GM19467 (cell line): ENCODE data around the gene TMPRSS13.
"Not testable (repeated sequence)": the region's sequence is repeated elsewhere in the genome, so short reads cannot be mapped to it uniquely, and the experiment has no call there.

ENCODE experiments used
- ATAC-seq: cut with Tn5 transposase; IDR thresholded peaks from one replicate; pipeline ENCODE4 v1.9.1; 2021; ENCODE audit warnings: mild to moderate bottlenecking, moderate library complexity; ENCODE audit not compliant: unreplicated experiment

The TMPRSS13 gene

DNA sequence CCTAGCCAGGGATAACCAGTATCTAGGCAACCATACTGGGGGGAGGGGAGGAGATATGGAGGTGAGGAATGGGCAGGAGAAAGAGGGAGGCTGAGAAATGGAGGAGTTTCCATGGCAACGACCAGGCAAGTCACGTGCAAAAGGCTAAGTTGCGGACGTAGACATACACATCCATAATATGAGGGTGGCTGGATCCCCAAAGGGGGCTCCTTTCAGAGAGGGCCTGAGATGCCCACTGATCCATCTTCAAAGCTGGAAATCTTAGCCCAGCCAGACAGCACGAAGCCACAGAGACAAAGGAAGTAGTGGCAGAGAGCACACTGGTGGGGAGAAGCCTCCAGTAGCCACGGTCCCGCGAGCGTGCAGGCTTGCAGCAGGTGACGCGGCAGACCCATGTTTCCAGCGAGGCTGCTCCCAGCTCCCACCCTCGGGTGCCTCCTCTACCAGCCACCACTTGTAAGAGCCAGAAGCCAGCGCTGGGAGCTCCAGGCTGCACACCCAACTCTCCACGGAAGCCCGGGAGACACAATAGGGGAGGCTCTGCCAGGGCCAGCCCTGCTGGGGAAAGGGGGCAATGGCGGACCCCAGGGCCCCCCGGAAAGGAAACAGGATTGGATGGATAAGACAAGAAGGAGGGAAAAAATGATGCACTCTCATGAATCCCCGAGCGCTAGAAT is 53.7 kb downstream of the TMPRSS13 start:
- ATAC-seq: no peak

DNA sequence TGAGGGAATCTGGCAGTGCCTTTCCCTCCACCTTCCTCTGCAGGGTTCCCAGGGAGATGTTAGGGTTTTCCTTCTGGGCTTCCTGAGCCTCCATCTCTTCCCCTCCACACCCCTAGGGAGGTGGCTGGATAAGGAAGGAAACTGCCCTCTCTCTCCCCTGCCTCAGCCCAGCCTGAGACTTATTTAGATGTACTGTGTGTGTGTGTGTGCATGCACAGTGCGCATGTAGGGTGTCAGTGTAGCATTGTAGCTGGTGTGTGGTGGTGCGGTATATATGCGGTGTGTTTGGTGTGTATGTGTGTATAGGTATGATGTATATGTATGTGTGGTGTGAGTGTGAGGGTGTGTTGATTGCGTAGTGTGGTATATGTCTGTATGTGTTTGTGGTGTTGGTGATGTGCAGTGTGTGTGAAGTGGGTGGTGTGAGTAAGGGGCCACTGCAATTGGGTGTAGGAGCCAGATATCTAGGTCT is 54.3 kb downstream of the TMPRSS13 start:
- ATAC-seq: no peak

DNA sequence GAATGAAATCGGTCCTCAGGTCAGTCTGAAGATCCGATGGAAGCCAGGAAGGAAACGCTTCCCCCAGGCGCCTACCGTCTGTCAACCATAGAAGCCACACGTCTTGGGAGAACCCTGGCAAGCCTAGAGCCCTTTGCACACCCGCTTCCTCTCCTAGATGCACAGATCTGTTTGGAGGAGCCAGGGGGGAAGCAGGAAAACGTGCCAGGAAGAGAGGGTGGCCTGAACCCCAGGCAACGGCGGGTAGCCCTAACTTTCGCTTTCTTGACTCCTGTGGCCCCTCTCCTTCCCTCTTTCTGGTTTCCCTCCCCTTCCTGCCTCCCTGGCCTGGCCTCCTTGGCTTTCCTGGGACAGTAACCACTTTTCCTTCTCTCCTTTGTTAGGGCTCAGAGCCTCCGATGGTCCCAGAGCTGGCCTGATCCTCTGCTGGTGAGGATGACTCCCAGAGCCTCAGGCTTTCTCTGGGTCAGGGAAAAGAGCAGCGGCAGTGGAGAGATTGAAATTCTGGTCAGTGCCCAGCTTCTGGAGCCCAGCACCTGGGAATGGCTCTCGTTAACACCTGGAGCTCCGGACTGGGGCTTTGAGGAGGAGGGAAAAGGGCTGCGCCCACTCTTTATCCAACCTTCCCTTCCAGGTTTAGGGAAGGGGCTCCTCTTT is 54.8 kb downstream of the TMPRSS13 start:
- ATAC-seq: no peak

DNA sequence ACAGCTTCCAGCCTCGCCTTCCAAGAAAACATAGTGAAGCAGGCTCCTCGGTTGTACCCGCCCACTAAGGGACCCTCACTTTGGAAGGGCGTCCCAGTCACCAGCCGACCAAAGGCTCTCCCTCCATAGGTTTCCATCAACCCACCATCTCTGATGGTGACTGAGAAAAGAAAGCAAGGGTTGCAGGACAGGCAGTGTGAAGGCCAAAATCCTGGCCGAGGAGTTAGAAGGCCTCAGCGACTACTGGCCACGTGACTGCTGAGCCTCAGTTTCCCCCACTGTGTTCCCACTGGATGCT is 55.4 kb downstream of the TMPRSS13 start:
- ATAC-seq: no peak

- no peak for ATAC-seq
These were observed 56.0 kb downstream of the TMPRSS13 start for GRCh38 chr11:117872975-117873827.

DNA sequence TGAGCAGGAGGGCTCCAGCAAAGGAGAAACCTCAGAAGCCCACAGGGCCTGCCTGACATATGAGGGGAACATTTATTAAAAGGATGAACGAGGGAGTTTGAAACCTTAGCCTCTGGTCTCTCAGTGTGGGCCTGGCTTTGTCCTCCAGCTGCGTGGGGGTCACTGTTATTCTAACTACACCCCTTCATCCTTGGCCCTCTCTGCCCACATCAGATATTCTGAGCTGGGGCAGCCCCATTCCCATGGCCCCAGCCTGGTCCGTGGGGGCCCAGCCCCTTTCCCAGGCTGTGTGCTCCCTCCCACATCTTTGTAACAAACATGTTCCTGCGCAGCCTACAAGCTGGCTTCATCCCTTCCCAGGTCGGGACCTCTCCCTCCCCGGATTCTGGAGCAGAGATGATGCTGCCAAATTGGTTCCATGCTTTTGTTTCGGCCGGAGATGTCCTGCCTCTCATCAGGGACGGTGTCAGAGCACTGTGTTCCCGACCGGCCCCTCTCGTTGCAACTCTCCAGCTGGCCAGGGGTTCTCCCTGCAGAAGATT is 56.7 kb downstream of the TMPRSS13 start:
- no peak for ATAC-seq

GRCh38 chr11:117871784-117872183 is 57.4 kb downstream of the TMPRSS13 start:
- ATAC-seq: no peak

DNA sequence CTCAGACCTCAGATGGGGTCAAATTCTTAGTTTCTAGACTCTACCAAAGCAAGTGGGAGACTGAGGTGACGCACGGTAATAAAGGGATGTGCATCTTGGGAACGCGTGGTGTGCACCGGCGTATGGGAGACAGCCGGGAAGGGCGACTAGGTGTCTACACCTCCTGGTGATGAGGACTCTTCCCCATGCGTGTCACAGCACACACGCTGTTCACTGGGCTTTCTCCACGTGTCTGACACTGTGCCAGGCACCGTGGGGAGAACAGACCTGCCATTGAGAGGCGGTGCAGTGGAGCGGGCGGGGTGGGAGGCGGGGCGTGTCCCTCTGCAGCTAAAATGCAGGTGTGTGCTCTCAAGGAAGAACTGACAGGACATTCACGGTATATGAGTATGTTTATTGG is 58.0 kb downstream of the TMPRSS13 start:
- ATAC-seq: no peak

GRCh38 chr11:117870103-117870952 is 58.9 kb downstream of the TMPRSS13 start:
- no peak for ATAC-seq

DNA sequence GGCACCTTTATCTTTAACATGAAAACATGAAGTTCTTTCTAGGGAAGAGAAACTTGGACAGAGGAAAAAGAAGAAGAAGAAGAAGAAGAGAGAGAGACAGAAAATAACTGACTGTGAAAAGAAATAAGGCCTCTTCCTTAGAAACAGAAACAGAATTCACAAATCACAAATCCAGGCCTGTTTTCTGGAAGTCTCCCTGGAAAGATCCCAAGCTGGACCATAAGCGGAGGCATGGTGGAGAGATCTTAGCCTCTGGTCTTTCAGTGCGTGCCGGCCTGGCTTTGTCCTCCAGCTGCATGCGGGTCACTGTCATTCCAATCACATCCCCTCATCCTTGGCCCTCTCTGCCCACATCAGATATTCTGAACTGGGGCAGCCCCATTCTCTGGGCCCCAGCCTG is 59.6 kb downstream of the TMPRSS13 start:
- ATAC-seq: no peak

GRCh38 chr11:117868815-117869561 is 60.2 kb downstream of the TMPRSS13 start:
- ATAC-seq: no peak

DNA sequence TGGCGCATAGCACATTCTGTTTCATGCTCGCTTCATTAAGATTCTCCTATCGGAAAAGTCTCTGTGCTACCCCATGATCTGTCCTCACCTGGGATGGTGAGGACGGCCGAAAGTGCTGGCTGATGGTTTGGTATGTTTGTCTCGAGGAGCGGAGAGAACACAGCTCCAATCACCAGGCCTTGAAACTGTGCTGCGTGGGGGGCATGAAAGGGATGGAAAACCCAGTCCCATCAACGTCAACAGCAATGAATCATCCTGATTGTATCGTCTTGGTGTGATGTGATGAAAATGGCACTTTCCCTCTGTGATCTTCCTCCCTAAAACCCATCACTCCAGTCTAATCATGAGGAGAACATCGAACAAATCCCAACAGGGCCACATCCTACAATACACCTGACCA is 61.1 kb downstream of the TMPRSS13 start:
- no peak for ATAC-seq

DNA sequence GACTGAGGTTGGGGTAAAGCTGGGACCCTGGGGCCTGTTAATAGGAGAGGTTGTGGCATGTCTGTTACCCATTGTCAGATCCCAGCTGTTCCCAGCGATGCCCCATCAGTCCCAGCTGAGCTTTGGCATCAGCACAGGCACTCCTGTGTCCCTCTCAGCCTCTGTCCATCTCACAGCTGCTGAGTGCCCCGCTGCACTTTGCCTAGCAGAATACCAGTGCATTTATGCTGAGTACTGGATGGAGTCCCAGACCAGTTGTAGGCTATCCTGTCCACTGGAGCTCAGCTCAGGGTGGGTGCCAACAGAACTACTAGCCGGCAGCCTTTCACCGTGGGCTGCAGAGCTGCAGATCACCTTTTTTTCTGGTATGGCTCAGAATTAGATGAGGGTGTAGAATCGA is 62.7 kb downstream of the TMPRSS13 start:
- ATAC-seq: no peak

GRCh38 chr11:117865546-117865945 is 63.7 kb downstream of the TMPRSS13 start:
- not testable (repeated sequence) for ATAC-seq

DNA sequence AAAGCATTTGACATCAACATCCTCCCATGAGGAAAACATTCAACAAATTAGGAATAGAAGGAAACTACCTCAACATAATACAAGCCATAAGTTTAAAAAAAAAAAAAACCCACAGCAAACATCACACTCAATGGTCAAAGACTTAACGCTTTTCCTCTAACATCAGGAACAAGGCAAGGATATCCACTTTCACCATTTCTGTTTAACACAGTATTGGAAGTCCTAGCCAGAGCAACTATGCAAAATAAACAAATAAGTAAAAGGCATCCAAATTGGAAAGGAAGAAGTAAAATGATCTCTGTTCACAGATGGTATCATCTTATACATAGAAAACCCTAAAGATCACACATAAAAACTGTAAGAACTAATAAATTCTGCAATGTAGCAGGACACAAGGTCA is 65.8 kb downstream of the TMPRSS13 start:
- no peak for ATAC-seq

DNA sequence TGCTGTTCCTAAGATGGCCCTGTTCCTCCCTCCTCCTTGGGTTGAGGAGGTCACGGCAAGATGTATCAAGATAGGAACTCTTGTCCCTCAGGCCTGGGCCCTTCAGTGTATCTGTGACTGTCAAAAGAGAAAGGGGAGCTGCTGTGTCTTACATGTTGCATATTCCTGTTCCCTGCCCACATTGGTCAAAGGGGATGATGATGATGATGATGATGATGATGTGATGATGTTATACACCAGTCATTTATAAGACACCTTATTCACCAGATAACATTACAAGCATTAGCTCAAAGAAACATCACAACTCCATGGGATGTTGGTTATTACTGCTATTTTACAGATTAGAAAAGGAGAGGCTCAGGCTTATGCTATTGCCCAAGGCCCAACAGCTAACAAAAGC is 66.4 kb downstream of the TMPRSS13 start:
- no peak for ATAC-seq

GRCh38 chr11:117862019-117862725 is 67.0 kb downstream of the TMPRSS13 start:
- ATAC-seq: no peak

DNA sequence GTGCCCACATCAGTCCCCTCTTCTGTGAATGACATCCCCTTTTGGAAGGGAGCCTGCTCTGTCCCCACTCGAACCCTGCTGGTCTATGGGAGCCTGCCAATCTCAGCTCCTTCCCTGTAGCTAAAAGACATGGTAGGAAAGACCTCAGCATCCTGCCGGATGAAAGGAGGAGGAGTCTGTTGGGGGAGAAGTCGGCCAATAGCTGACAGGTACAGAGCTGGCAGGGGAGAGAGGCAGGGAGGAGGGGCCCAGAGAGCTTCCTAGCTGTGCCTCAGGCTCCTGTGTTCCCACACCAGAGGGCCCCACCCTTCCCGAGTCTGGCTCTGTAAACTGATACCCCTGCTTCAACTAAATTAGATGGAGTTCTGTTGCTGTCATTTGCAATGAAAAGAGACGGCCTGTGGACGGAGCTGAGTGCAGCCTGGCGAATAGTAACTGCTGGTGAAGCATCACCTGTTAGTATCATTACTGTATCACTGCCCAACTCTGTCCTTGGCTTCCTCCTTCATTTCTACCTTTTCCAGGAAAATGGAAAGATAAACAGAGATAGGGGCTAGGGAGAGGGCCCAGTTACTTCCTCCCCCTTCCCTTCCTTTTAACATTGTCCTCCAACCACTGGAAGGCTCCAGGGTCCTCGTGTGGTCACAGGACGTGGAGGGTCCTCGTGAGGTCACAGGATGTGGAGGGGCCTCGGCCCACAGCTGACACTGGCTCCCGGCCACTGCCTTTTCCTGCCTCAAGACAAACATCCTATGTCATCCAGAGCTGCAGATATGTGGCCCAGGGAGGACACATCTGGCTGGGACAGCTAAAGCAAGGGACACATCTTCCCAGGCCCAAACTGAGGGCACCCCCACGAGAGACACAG is 67.8 kb downstream of the TMPRSS13 start:
- no peak for ATAC-seq
